ENCODE measurements around the gene CKLF. TPM values are rescaled to one million over a fixed set of nuclear protein-coding genes. Genes with fewer than 3 reads are reported as not detected.

CKLF gene
- total RNA-seq, 2 donors from 2014 or later, result 41.5 to 58.4 TPM

GRCh38 chr16:66585481-66586239, 33.3 kb downstream of the CKLF start:
- H3K9ac ChIP-seq (ENCODE audit: low read depth in 2 of 2, low read length in 2 of 2), result no peak overlapping the region
- H3K9me3 ChIP-seq, result no peaks in the 10 kb centered on the region
- intact Hi-C loops (cut with DNase I), result no loop called here
- H3K4me1 ChIP-seq, result no peaks in the 10 kb centered on the region
- no peaks in the 10 kb centered on the region for H3K36me3 ChIP-seq
- DNase-seq, result no peak
- no peak overlapping the region for H3K4me3 ChIP-seq
- H3K27me3 ChIP-seq, result no peaks in the 10 kb centered on the region
- H3K27ac ChIP-seq, result no peak overlapping the region
- TF ChIP-seq CTCF (IDR thresholded peaks at IDR 0.05), result no peak

DNA sequence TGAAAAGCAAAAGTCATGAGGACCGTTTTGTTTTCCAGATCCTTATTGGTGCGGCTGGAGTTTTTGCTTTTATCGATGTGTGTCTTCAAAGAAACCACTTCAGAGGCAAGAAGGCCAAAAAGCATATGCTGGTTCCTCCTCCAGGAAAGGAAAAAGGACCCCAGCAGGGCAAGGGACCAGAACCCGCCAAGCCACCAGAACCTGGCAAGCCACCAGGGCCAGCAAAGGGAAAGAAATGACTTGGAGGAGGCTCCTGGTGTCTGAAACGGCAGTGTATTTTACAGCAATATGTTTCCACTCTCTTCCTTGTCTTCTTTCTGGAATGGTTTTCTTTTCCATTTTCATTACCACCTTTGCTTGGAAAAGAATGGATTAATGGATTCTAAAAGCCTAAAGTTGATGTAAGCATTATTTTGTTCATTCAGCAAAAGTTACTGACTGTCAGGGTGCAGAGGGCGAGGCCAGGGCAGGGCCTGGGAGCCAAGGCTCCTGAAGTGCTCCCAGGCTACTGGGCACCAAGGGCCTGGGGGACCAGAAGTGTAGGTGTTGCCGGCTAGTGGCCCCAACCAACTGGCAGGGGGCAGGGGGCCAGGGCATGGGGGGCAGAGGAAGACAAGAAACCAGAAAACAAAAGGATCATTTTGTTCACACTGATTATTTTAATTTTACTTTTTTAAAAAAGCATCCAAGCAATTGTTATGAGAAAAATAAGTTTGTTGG, 35.7 kb downstream of the CKLF start:
- intact Hi-C loops (cut with DNase I), result no loop called here
- no peaks in the 10 kb centered on the region for H3K4me1 ChIP-seq
- H3K27me3 ChIP-seq, result no peaks in the 10 kb centered on the region
- H3K9ac ChIP-seq (ENCODE audit: low read depth in 2 of 2, low read length in 2 of 2), result no peak overlapping the region
- no peak overlapping the region for H3K27ac ChIP-seq
- DNase-seq, result no peak
- no peaks in the 10 kb centered on the region for H3K9me3 ChIP-seq
- no peak for TF ChIP-seq CTCF (IDR thresholded peaks at IDR 0.05)
- H3K4me3 ChIP-seq, result no peak overlapping the region
- H3K36me3 ChIP-seq, result no peaks in the 10 kb centered on the region

DNA sequence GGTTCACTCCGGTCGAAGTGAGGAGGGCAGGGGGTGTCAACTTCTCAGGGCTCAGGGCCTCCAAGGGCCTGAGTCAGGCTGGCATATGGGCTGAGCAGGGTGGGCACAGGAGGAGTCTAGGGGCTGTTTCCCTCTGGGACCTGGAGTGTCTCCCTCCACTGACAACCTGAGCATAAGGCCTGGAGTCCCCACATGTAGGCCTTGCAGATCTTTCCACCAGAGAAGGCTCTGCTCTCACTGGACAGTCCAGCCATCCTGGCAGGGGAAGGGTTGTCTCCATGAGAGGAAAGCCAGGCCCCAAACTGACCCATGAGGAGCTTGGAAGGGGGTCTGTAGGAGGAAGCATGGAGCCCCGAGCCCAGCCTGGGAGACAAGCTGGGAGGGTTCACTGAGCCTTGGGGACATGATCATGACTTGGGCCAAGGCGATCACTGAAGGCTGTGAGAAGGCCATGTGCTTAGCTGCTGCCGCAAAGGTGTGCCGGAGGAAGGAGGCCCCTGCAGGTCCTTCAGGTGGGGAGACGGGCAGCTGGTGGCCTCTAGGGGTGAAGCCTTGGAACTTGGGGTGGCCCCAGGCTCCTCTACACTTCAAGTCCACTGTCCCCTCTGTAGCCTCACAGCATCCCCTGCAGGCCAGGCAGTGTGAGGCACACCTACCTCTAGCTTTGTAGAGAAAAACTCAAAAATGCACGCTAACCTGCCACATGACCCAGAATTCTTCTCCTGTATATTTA, 36.8 kb downstream of the CKLF start:
- intact Hi-C loops (cut with DNase I), result no loop called here
- no peak overlapping the region for H3K27ac ChIP-seq

GRCh38 chr16:66590322-66590721, 37.9 kb downstream of the CKLF start:
- TF ChIP-seq CTCF (IDR thresholded peaks at IDR 0.05), result no peak
- intact Hi-C loops (cut with DNase I), result no loop called here
- Histone ChIP-seq H3K36me3 (no peaks in the 10 kb centered on the region), H3K9ac (ENCODE audit: low read depth in 2 of 2, low read length in 2 of 2) (no peak overlapping the region), H3K27me3 (no peaks in the 10 kb centered on the region), H3K4me3 (no peak overlapping the region), H3K27ac (no peak overlapping the region), H3K4me1 (no peaks in the 10 kb centered on the region), H3K9me3 (no peaks in the 10 kb centered on the region)
- no peak for DNase-seq

More for the DNA sequence above, 36.8 kb downstream of the CKLF start:
- Histone ChIP-seq H3K36me3 (no peaks in the 10 kb centered on the region), H3K4me1 (no peaks in the 10 kb centered on the region), H3K4me3 (no peak overlapping the region), H3K27me3 (no peaks in the 10 kb centered on the region), H3K9me3 (no peaks in the 10 kb centered on the region), H3K9ac (ENCODE audit: low read depth in 2 of 2, low read length in 2 of 2) (no peak overlapping the region)
- peak; percentile 42 for DNase-seq
- TF ChIP-seq CTCF (IDR thresholded peaks at IDR 0.05), result no peak

GRCh38 chr16:66591018-66591417, 38.6 kb downstream of the CKLF start:
- intact Hi-C loops (cut with DNase I), result no loop called here
- Histone ChIP-seq H3K27ac (no peak overlapping the region), H3K36me3 (no peaks in the 10 kb centered on the region), H3K27me3 (no peaks in the 10 kb centered on the region), H3K4me1 (no peaks in the 10 kb centered on the region), H3K9me3 (no peaks in the 10 kb centered on the region), H3K4me3 (no peak overlapping the region), H3K9ac (ENCODE audit: low read depth in 2 of 2, low read length in 2 of 2) (no peak overlapping the region)
- DNase-seq, result no peak
- no peak for TF ChIP-seq CTCF (IDR thresholded peaks at IDR 0.05)
